ENCODE data around the gene EIF1B.

- TF ChIP-seq, protein P1, sequence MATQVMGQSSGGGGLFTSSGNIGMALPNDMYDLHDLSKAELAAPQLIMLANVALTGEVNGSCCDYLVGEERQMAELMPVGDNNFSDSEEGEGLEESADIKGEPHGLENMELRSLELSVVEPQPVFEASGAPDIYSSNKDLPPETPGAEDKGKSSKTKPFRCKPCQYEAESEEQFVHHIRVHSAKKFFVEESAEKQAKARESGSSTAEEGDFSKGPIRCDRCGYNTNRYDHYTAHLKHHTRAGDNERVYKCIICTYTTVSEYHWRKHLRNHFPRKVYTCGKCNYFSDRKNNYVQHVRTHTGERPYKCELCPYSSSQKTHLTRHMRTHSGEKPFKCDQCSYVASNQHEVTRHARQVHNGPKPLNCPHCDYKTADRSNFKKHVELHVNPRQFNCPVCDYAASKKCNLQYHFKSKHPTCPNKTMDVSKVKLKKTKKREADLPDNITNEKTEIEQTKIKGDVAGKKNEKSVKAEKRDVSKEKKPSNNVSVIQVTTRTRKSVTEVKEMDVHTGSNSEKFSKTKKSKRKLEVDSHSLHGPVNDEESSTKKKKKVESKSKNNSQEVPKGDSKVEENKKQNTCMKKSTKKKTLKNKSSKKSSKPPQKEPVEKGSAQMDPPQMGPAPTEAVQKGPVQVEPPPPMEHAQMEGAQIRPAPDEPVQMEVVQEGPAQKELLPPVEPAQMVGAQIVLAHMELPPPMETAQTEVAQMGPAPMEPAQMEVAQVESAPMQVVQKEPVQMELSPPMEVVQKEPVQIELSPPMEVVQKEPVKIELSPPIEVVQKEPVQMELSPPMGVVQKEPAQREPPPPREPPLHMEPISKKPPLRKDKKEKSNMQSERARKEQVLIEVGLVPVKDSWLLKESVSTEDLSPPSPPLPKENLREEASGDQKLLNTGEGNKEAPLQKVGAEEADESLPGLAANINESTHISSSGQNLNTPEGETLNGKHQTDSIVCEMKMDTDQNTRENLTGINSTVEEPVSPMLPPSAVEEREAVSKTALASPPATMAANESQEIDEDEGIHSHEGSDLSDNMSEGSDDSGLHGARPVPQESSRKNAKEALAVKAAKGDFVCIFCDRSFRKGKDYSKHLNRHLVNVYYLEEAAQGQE (IDR thresholded peaks at IDR 0.05; ENCODE audit: low read depth, low read length), result no peak
- no peak for TF ChIP-seq E4F1 (IDR thresholded peaks at IDR 0.05; ENCODE audit: borderline replicate concordance, partially characterized antibody)
- TF ChIP-seq YY1 (IDR thresholded peaks at IDR 0.05; ENCODE audit: low read depth, low read length), result no peak
- no peak for TF ChIP-seq BCL11A (IDR thresholded peaks at IDR 0.05; ENCODE audit: low read depth, low read length)
Observed at GRCh38 chr3:40267937-40268724, 41.4 kb upstream of the EIF1B start.

All from GM12878 (cell line).